Measurements from ENCODE around the gene PROC. TPM values are rescaled to one million over a fixed set of nuclear protein-coding genes. Genes with fewer than 3 reads are reported as not detected.

The PROC gene
- total and polyA plus RNA-seq, 2 of the 8 experiments (the other 6 are each of a cell fraction or from before 2014, with no cell fraction given): 1.5 to 1.6 TPM

- H2BK120ac ChIP-seq (replicated peaks; ENCODE audit: low read depth, low read length): no peak overlapping the region
- CTCF ChIA-PET (ENCODE audit: partially characterized antibody): interaction anchor here (1.0 to 1.4 kb wide), 3 partner anchors 9 to 119 kb away, joined by 3 read pairs; partner anchors contain the start of gene IWS1
- H3K4me2 ChIP-seq (ENCODE audit: insufficient read depth in 1 of 2, low read depth in 2 of 2, low read length in 2 of 2): peak overlapping the region; percentile 56 to 64; a peak in 3 of 4 replicates
- DNase-seq (ENCODE audit: low read depth in 1 of 2, low spot score in 2 of 2) (no peak), FAIRE-seq (no peak)
- 0 out of 7 replicates have a peak overlapping the region, but pooled peaks of 1 of the 4 experiments have one; percentile 50 for H3K9ac ChIP-seq (replicated peaks in 1 of 4; ENCODE audit: extremely low read depth in 1 of 4, low read depth in 3 of 4, low read length in 3 of 4)
- no peak overlapping the region for H3K27ac ChIP-seq (ENCODE audit: low read depth, low read length)
- H3K9me3 ChIP-seq (ENCODE audit: insufficient read depth in 2 of 2, low read depth in 1 of 2, low read length in 1 of 2): no peaks in the 10 kb centered on the region
- no peak for TF ChIP-seq POLR2A (IDR thresholded peaks at IDR 0.05; ENCODE audit: control extremely low read depth in 1 of 2, low read depth in 2 of 2, low read length in 2 of 2)
- peak; percentile 26; the same call in 1 of the 2 replicates for TF ChIP-seq KDM1A (IDR thresholded peaks at IDR 0.05; ENCODE audit: borderline replicate concordance, low read length)
- TF ChIP-seq, protein P1, sequence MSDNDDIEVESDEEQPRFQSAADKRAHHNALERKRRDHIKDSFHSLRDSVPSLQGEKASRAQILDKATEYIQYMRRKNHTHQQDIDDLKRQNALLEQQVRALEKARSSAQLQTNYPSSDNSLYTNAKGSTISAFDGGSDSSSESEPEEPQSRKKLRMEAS (IDR thresholded peaks at IDR 0.05): peak; percentile 91
- TF ChIP-seq, protein P2, sequence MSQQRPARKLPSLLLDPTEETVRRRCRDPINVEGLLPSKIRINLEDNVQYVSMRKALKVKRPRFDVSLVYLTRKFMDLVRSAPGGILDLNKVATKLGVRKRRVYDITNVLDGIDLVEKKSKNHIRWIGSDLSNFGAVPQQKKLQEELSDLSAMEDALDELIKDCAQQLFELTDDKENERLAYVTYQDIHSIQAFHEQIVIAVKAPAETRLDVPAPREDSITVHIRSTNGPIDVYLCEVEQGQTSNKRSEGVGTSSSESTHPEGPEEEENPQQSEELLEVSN (IDR thresholded peaks at IDR 0.05): peak; percentile 79
- no peak overlapping the region; the same call in none of the 2 replicates for H2BK15ac ChIP-seq (ENCODE audit: low read length)
- peak overlapping the region; percentile 79 for H4K91ac ChIP-seq (replicated peaks; ENCODE audit: insufficient read length, low read length)
- POLR2A ChIA-PET (ENCODE audit: partially characterized antibody): interaction anchor here (1.0 to 1.6 kb wide), 3 partner anchors 8 to 48 kb away, joined by 4 read pairs; no protein-coding TSS in a partner anchor
- H3K23me2 ChIP-seq (ENCODE audit: low read depth, low read length): peaks cover 2% of the 10 kb centered on the region
- no peak overlapping the region for H4K8ac ChIP-seq (ENCODE audit: extremely low read depth, insufficient read depth, low read length)
- peak overlapping the region; percentile 82; the same call in 1 of the 2 replicates for H2BK20ac ChIP-seq (ENCODE audit: low read length)
- H3K56ac ChIP-seq (replicated peaks; ENCODE audit: insufficient read length, low read depth, low read length): no peak overlapping the region
- H2BK5ac ChIP-seq (ENCODE audit: low read depth, low read length): peak overlapping the region; percentile 86; the same call in 1 of the 2 replicates
- H3K79me2 ChIP-seq (ENCODE audit: control insufficient read depth in 1 of 2, insufficient read depth in 2 of 2, low read length in 2 of 2): no peaks in the 10 kb centered on the region
- peaks cover 0 to 4% (median 2%) of the 10 kb centered on the region in 4 experiments; a peak in 3 of 7 replicates for H3K4me1 ChIP-seq (replicated peaks in 1 of 4; ENCODE audit: control insufficient read depth in 3 of 4, insufficient read depth in 4 of 4, low read length in 3 of 4)
- H3K4ac ChIP-seq (replicated peaks; ENCODE audit: insufficient read length, low read depth, low read length): no peak overlapping the region
- no peaks in the 10 kb centered on the region for H3K27me3 ChIP-seq (replicated peaks in 1 of 4; ENCODE audit: control insufficient read depth in 3 of 4, extremely low read depth in 1 of 4, insufficient read depth in 3 of 4, low read length in 3 of 4)
- H3K23ac ChIP-seq (ENCODE audit: insufficient read length): no peak overlapping the region
- no peak overlapping the region for H3K14ac ChIP-seq (ENCODE audit: insufficient read length)
- H3K36me3 ChIP-seq (ENCODE audit: control insufficient read depth in 2 of 4, insufficient read depth in 4 of 4, low read length in 3 of 4): no peaks in the 10 kb centered on the region
- no peak overlapping the region for H2AFZ ChIP-seq (ENCODE audit: low read length)
- H3K79me1 ChIP-seq (ENCODE audit: low read depth, low read length): no peaks in the 10 kb centered on the region
- WGBS, 2 experiments (ENCODE audit: extremely low coverage in 1 of 2, insufficient coverage in 1 of 2, insufficient read length in 1 of 2, insufficient replicate concordance in 2 of 2, low coverage in 1 of 2, low lambda C conversion rate in 2 of 2, missing lambda C conversion rate in 1 of 2): no CpG with 5 or more reads among the region's 6 CpGs
- H2AK5ac ChIP-seq (ENCODE audit: low read depth, low read length): no peak overlapping the region
- H4K5ac ChIP-seq (ENCODE audit: insufficient read length, low read depth, low read length): no peak overlapping the region
- peak overlapping the region in 3 of 4 experiments; percentile 3 to 64 (median 40); a peak in 6 of 8 replicates for H3K4me3 ChIP-seq (ENCODE audit: extremely low read depth in 1 of 4, insufficient read depth in 2 of 4, low read depth in 3 of 4, low read length in 4 of 4)
- H2BK12ac ChIP-seq (ENCODE audit: low read depth, low read length): peak overlapping the region; percentile 92; the same call in 1 of the 2 replicates
- H4K20me1 ChIP-seq (replicated peaks in 1 of 2; ENCODE audit: control insufficient read depth in 1 of 2, insufficient read depth in 2 of 2, low read length in 2 of 2): no peaks in the 10 kb centered on the region
- H3K18ac ChIP-seq (ENCODE audit: extremely low read depth, low read length): 0 out of 2 replicates have a peak overlapping the region, but pooled peaks have one; percentile 56
Measured at GRCh38 chr2:127407661-127408003, 10.6 kb upstream of the PROC start.
